H1 (cell line): Measurements from ENCODE around the gene MCEMP1. TPM values are rescaled to one million over a fixed set of nuclear protein-coding genes. Genes with fewer than 3 reads are reported as not detected.
A peak's percentile ranks its signal among the peaks of the same experiment; 100 is the strongest.

Experiments used
- CTCF ChIA-PET: fragments of 300-600 bp; sonication (Branson Sonifier 250); formaldehyde crosslinking; loops from one replicate; lab custom pipeline; 2021; ENCODE audit not compliant: partially characterized antibody; lab: Charles Lee
- POLR2A ChIA-PET: fragments of 300-600 bp; sonication (Branson Sonifier 250); formaldehyde crosslinking; loops from one replicate; lab custom pipeline; 2021; ENCODE audit warnings: inconsistent platforms; ENCODE audit not compliant: partially characterized antibody; lab: Charles Lee
- DNase-seq, 2 experiments: peaks; one replicate each; pipeline versions ENCODE4 v3.0.0 to v3.0.0-alpha.2; 2010 to 2022; ENCODE audit warnings: low spot score in 2 of 2, low read depth in 1 of 2, mixed read lengths in 1 of 2
- FAIRE-seq: peaks from 2 replicates; lab custom pipeline; 2011; peaks lifted over from hg19 to GRCh38; lab: Jason Lieb, UNC
- H2AFZ ChIP-seq: 2 replicates; pipeline ENCODE4 v1.8.1; 2012; ENCODE audit warnings: low read length, inconsistent platforms
- H2AK5ac ChIP-seq: 2 replicates; pipeline ENCODE4 v1.6.1; 2013; ENCODE audit warnings: low read depth, low read length
- H2BK120ac ChIP-seq: replicated peaks from 2 replicates; pipeline ENCODE3; 2013; ENCODE audit warnings: low read depth, low read length, inconsistent platforms
- H2BK12ac ChIP-seq: 2 replicates; pipeline ENCODE4 v1.6.1; 2013; ENCODE audit warnings: low read depth, low read length
- H2BK15ac ChIP-seq: 2 replicates; pipeline ENCODE4 v1.6.1; 2013; ENCODE audit warnings: low read length
- H2BK20ac ChIP-seq: 2 replicates; pipeline ENCODE4 v1.6.1; 2013; ENCODE audit warnings: low read length
- H2BK5ac ChIP-seq: 2 replicates; pipeline ENCODE4 v1.6.1; 2013; ENCODE audit warnings: low read depth, low read length
- H3K14ac ChIP-seq: 2 replicates; pipeline ENCODE4 v1.6.1; 2013; ENCODE audit warnings: inconsistent platforms; ENCODE audit not compliant: insufficient read length
- H3K18ac ChIP-seq: 2 replicates; pipeline ENCODE4 v1.6.1; 2013; ENCODE audit warnings: low read length; ENCODE audit errors: extremely low read depth
- H3K23ac ChIP-seq: 2 replicates; pipeline ENCODE4 v1.6.1; 2013; ENCODE audit warnings: inconsistent platforms; ENCODE audit not compliant: insufficient read length
- H3K23me2 ChIP-seq: 2 replicates; pipeline ENCODE4 v1.6.1; 2013; ENCODE audit warnings: low read depth, low read length
- H3K27ac ChIP-seq: 2 replicates; pipeline ENCODE4 v1.6.1; 2011; ENCODE audit warnings: low read depth, low read length, inconsistent platforms
- H3K27me3 ChIP-seq, 4 experiments: replicated peaks in 1 of 4; 1 replicate in 1 of 4; 2 replicates in 3 of 4; pipeline versions ENCODE4 v1.6.1 to v1.8.1; 2011 to 2013; ENCODE audit warnings: low read length in 3 of 4, mild to moderate bottlenecking in 3 of 4, inconsistent platforms in 2 of 4, mixed read lengths in 2 of 4, moderate library complexity in 1 of 4; ENCODE audit not compliant: control insufficient read depth in 3 of 4, insufficient read depth in 3 of 4; ENCODE audit errors: extremely low read depth in 1 of 4
- H3K36me3 ChIP-seq, 4 experiments: 2 replicates each; pipeline versions ENCODE4 v1.6.1 to v1.8.1; 2011 to 2013; ENCODE audit warnings: mild to moderate bottlenecking in 4 of 4, low read length in 3 of 4, moderate library complexity in 2 of 4, control low read depth in 1 of 4, inconsistent platforms in 1 of 4; ENCODE audit not compliant: insufficient read depth in 4 of 4, control insufficient read depth in 2 of 4
- H3K4ac ChIP-seq: replicated peaks from 2 replicates; pipeline ENCODE3; 2013; ENCODE audit warnings: low read length, low read depth, mixed read lengths, inconsistent platforms; ENCODE audit not compliant: insufficient read length
- H3K4me1 ChIP-seq, 4 experiments: replicated peaks in 1 of 4; 1 replicate in 1 of 4; 2 replicates in 3 of 4; pipeline versions ENCODE4 v1.6.1 to v1.8.1; 2011 to 2013; ENCODE audit warnings: low read length in 3 of 4, inconsistent platforms in 2 of 4, mixed read lengths in 1 of 4; ENCODE audit not compliant: insufficient read depth in 4 of 4, control insufficient read depth in 3 of 4
- H3K4me2 ChIP-seq, 2 experiments: 2 replicates each; pipeline versions ENCODE4 v1.6.1 to v1.8.1; 2011 to 2013; ENCODE audit warnings: low read depth in 2 of 2, low read length in 2 of 2, control low read depth in 1 of 2, inconsistent platforms in 1 of 2, mild to moderate bottlenecking in 1 of 2; ENCODE audit not compliant: insufficient read depth in 1 of 2
- H3K4me3 ChIP-seq, 4 experiments: fragments of 200-600, 300-600 bp in 1 of 4; sonication (generic), shearing (Covaris generic), sonication (Bioruptor Twin) in 1 of 4; 2 replicates each; pipeline versions ENCODE4 v1.5.1 to v1.8.1; 2011 to 2016; ENCODE audit warnings: low read length in 4 of 4, low read depth in 3 of 4, control low read depth in 2 of 4, inconsistent platforms in 2 of 4, mild to moderate bottlenecking in 2 of 4, mixed read lengths in 1 of 4, moderate library complexity in 1 of 4; ENCODE audit not compliant: insufficient read depth in 2 of 4; ENCODE audit errors: extremely low read depth in 1 of 4
- H3K56ac ChIP-seq: replicated peaks from 2 replicates; pipeline ENCODE3; 2013; ENCODE audit warnings: low read depth, mild to moderate bottlenecking, mixed read lengths, low read length, inconsistent platforms; ENCODE audit not compliant: insufficient read length
- H3K79me1 ChIP-seq: 2 replicates; pipeline ENCODE4 v1.6.1; 2013; ENCODE audit warnings: low read depth, low read length, control low read depth
- H3K79me2 ChIP-seq, 2 experiments: 2 replicates each; pipeline versions ENCODE4 v1.6.1 to v1.8.1; 2012 to 2013; ENCODE audit warnings: low read length in 2 of 2, mild to moderate bottlenecking in 2 of 2, inconsistent platforms in 1 of 2; ENCODE audit not compliant: insufficient read depth in 2 of 2, control insufficient read depth in 1 of 2
- H3K9ac ChIP-seq, 4 experiments: replicated peaks in 1 of 4; 1 replicate in 1 of 4; 2 replicates in 3 of 4; pipeline versions ENCODE4 v1.6.1 to v1.8.1; 2011 to 2013; ENCODE audit warnings: low read depth in 3 of 4, low read length in 3 of 4, control low read depth in 2 of 4, mild to moderate bottlenecking in 2 of 4, moderate library complexity in 2 of 4, inconsistent platforms in 1 of 4; ENCODE audit errors: extremely low read depth in 1 of 4
- H3K9me3 ChIP-seq, 2 experiments: 2 replicates each; pipeline versions ENCODE4 v1.6.1 to v1.8.1; 2012 to 2013; ENCODE audit warnings: mild to moderate bottlenecking in 2 of 2, moderate library complexity in 2 of 2, control low read depth in 1 of 2, inconsistent platforms in 1 of 2, low read depth in 1 of 2, low read length in 1 of 2, mixed read lengths in 1 of 2; ENCODE audit not compliant: insufficient read depth in 2 of 2
- H4K20me1 ChIP-seq, 2 experiments: replicated peaks in 1 of 2; 2 replicates each; pipeline versions ENCODE3 to v1.8.1; 2011 to 2013; ENCODE audit warnings: inconsistent platforms in 2 of 2, low read length in 2 of 2, mild to moderate bottlenecking in 1 of 2; ENCODE audit not compliant: insufficient read depth in 2 of 2, control insufficient read depth in 1 of 2
- H4K5ac ChIP-seq: 2 replicates; pipeline ENCODE4 v1.6.1; 2013; ENCODE audit warnings: low read length, low read depth, mixed read lengths, inconsistent platforms; ENCODE audit not compliant: insufficient read length
- H4K8ac ChIP-seq: 2 replicates; pipeline ENCODE4 v1.8.0; 2013; ENCODE audit warnings: mild to moderate bottlenecking, moderate library complexity, low read length, inconsistent platforms; ENCODE audit not compliant: insufficient read depth; ENCODE audit errors: extremely low read depth
- H4K91ac ChIP-seq: replicated peaks from 2 replicates; pipeline ENCODE3; 2013; ENCODE audit warnings: low read length, mixed read lengths, inconsistent platforms; ENCODE audit not compliant: insufficient read length
- ATF2 ChIP-seq: IDR thresholded peaks from 2 replicates; pipeline ENCODE4 v1.6.1; 2012; ENCODE audit warnings: low read length, inconsistent platforms
- SP1 ChIP-seq: IDR thresholded peaks from 2 replicates; pipeline ENCODE4 v1.6.1; 2011; ENCODE audit warnings: low read depth, low read length
- SP2 ChIP-seq: IDR thresholded peaks from 2 replicates; pipeline ENCODE4 v1.6.1; 2012; ENCODE audit warnings: mild to moderate bottlenecking, low read length, inconsistent platforms
- WGBS, 2 experiments: shearing (Covaris generic) in 1 of 2; methylation state at CpG; one replicate each; pipeline versions ENCODE4 v1.1.6 to v1.1.7; 2013 to 2015; ENCODE audit warnings: low lambda C conversion rate in 2 of 2, mixed read lengths in 2 of 2, inconsistent platforms in 1 of 2, low coverage in 1 of 2, missing lambda C conversion rate in 1 of 2; ENCODE audit not compliant: insufficient replicate concordance in 2 of 2, insufficient coverage in 1 of 2, insufficient read length in 1 of 2; ENCODE audit errors: extremely low coverage in 1 of 2, missing lambda C conversion rate in 1 of 2; 5-methylcytosine and 5-hydroxymethylcytosine counted together
- polyA plus RNA-seq, 7 experiments: library from polyadenylated mRNA; depleted of rRNA in 3 of 7; stranded (reverse) in 5 of 7; unstranded in 2 of 7; fragments of >200 nt in 5 of 7; fragments of 200-250 nt in 2 of 7; gene quantifications; 1 replicate in 5 of 7; 2 replicates in 1 of 7; 4 replicates in 1 of 7; pipeline versions ENCODE4 v1.2.1 to v1.2.3, GENCODE V29; 2011 to 2013; ENCODE audit warnings: missing spikeins in 2 of 7, mixed read lengths in 2 of 7
- total RNA-seq: library from RNA; stranded (reverse); fragmentation: NEBNext Ultra II Directional; extraction: Animal tissue kit (Norgen Biotek cat#: 25700); gene quantifications from 2 replicates; pipeline ENCODE4 v1.2.1, GENCODE V29; 2021

MCEMP1 gene
- total and polyA plus RNA-seq, 2 of the 8 experiments (the other 6 are each of a cell fraction or from before 2014, with no cell fraction given), result not detected

- Histone ChIP-seq H2BK5ac (no peak overlapping the region), H3K4ac (no peak overlapping the region), H4K91ac (no peak overlapping the region), H4K8ac (no peak overlapping the region), H3K23ac (no peak overlapping the region), H3K79me1 (no peaks in the 10 kb centered on the region), H3K9ac (no peak overlapping the region), H3K36me3 (no peaks in the 10 kb centered on the region), H2BK12ac (no peak overlapping the region), H3K4me3 (peak overlapping the region in 1 of 4 experiments; percentile 31; a peak in 1 of 8 replicates), H3K56ac (no peak overlapping the region), H3K4me2 (peak overlapping the region in 1 of 2 experiments; percentile 39; a peak in 2 of 4 replicates), H3K4me1 (peaks cover 0 to 3% (median 1%) of the 10 kb centered on the region in 4 experiments; a peak in 2 of 7 replicates), H2BK120ac (no peak overlapping the region), H2BK15ac (no peak overlapping the region), H3K23me2 (peaks cover 2% of the 10 kb centered on the region; the same call in 1 of the 2 replicates), H4K20me1 (no peaks in the 10 kb centered on the region), H2BK20ac (no peak overlapping the region), H2AFZ (peak overlapping the region; percentile 46; the same call in 1 of the 2 replicates), H3K9me3 (no peaks in the 10 kb centered on the region), H4K5ac (no peak overlapping the region), H3K27ac (no peak overlapping the region), H3K79me2 (no peaks in the 10 kb centered on the region), H3K14ac (no peak overlapping the region), H3K18ac (no peak overlapping the region), H3K27me3 (peaks cover 0 to 16% (median 10%) of the 10 kb centered on the region in 4 experiments; a peak in 3 of 7 replicates), H2AK5ac (no peak overlapping the region)
- 57% methylated on average over 16 of the region's 21 CpGs; no CpG with 5 or more reads in 1 of the 2 experiments for WGBS, 2 experiments
- peak in 1 of 2 experiments; percentile 81 for DNase-seq
- peak; percentile 24 for FAIRE-seq
- POLR2A ChIA-PET, result no interaction called here
- peak; percentile 64; the same call in 1 of the 2 replicates for TF ChIP-seq SP1
- TF ChIP-seq SP2, result peak; percentile 14; the same call in 1 of the 2 replicates
- no peak for TF ChIP-seq ATF2
- CTCF ChIA-PET, result interaction anchor here (0.6 to 2.6 kb wide), 5 partner anchors 14 to 319 kb away, joined by 3 to 7 read pairs (median 3); no protein-coding TSS in a partner anchor
Observed at GRCh38 chr19:7674010-7675005, 2.6 kb upstream of the MCEMP1 start.
